AG09319 (cell line): Measurements from ENCODE around the gene GP9.

Experiments used
- DNase-seq: peaks from one replicate; pipeline ENCODE4 v3.0.0-alpha.2; 2010; ENCODE audit warnings: low read depth; ENCODE audit errors: extremely low read depth
- TF ChIP-seq, protein P1 (sequence below): IDR thresholded peaks from 2 replicates; pipeline ENCODE4 v1.5.1; 2011; ENCODE audit warnings: low read depth, mild to moderate bottlenecking, inconsistent platforms, low read length, moderate library complexity

GP9 gene

GRCh38 chr3:129016720-129017483 lies 43.7 kb upstream of the GP9 start:
- DNase-seq = no peak
- TF ChIP-seq, protein P1, sequence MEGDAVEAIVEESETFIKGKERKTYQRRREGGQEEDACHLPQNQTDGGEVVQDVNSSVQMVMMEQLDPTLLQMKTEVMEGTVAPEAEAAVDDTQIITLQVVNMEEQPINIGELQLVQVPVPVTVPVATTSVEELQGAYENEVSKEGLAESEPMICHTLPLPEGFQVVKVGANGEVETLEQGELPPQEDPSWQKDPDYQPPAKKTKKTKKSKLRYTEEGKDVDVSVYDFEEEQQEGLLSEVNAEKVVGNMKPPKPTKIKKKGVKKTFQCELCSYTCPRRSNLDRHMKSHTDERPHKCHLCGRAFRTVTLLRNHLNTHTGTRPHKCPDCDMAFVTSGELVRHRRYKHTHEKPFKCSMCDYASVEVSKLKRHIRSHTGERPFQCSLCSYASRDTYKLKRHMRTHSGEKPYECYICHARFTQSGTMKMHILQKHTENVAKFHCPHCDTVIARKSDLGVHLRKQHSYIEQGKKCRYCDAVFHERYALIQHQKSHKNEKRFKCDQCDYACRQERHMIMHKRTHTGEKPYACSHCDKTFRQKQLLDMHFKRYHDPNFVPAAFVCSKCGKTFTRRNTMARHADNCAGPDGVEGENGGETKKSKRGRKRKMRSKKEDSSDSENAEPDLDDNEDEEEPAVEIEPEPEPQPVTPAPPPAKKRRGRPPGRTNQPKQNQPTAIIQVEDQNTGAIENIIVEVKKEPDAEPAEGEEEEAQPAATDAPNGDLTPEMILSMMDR = no peak

DNA sequence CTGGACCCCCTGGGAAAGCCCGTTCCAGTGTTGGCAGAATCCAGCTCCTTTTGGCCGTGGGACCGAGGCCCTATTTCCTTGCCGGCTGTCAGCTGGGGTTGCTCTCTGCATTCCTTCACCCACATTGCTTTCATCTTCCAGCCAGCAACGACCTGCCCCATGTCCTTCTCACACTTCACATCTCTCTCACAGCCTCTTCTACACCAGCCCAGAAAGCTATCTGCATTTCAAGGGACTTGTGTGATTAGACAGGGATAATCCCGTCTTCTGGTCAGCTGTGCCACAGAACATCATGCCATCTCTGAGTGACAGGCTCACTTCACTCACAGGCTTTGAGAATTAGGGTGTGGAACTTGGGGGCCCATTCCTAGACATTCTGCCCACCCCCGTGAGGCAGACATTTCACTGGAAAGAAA lies 43.1 kb upstream of the GP9 start:
- TF ChIP-seq, protein P1 = no peak

DNA sequence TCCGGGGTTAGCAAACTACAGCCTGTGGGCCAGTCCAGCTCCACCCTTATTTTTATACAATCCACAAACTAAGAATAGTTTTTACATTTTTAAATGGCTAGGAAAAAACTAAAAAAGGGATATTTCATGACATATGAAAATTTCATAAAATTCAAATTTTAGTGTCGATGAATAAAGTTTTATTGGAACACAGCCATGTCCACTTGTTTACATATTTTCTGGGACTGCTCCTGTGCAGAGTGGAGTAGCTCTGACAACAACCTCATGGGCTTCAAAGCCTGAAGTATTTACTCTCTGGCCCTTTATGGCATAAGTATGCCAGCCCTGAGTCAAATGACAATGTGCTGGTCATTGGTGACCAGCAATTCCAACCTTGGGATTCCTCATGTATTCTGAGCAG lies 42.3 kb upstream of the GP9 start:
- DNase-seq = no peak
- TF ChIP-seq, protein P1 = no peak

More for the DNA sequence above, 43.1 kb upstream of the GP9 start:
- DNase-seq = no peak

- DNase-seq = no peak
- TF ChIP-seq, protein P1 = no peak
Observed at GRCh38 chr3:129018751-129019150, 41.8 kb upstream of the GP9 start.

DNA sequence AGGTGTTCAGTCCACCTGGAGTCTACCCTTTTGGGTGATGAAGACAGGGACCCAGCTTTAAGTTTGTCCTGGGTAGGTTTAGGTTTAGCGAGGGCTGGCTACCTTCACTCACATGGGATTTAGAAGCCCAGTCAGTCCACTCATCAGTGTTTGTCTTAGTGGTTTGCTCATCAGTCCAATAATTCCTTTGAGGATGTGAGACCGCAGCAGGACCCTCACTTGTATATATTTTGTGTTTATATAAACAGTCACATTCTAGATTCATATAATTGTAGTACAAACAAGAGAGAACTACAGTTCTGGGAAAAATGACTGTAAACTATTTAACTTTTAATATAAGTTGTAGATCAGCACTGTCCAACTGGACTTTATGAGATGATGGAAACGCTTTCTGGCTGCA lies 41.3 kb upstream of the GP9 start:
- TF ChIP-seq, protein P1 = no peak
- DNase-seq = no peak

GRCh38 chr3:129020691-129021090 lies 39.9 kb upstream of the GP9 start:
- DNase-seq = no peak
- TF ChIP-seq, protein P1 = no peak

DNA sequence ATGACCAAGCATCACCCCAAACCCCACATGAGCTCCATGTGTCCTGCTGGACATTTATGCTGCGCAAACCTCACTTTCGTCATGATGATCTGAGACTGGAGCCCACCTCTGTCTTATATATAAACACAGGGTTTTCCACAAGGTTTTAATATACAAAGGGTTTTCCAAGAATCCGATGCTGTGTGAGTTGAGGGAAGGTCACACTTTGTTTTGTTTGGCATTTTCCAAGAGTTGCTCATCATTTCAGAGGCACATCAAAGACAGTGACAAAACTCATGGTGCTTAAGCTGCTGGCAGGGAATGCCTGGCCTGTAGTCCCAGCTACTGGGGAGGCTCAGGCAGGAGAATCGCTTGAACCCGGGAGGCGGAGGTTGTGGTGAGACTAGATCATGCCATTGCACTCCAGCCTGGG lies 39.4 kb upstream of the GP9 start:
- TF ChIP-seq, protein P1 = no peak
- no peak for DNase-seq
